GM21447 (cell line): Measurements from ENCODE around the gene GNB1L.

ENCODE experiments used
- ATAC-seq: cut with Tn5 transposase; IDR thresholded peaks from one replicate; pipeline ENCODE4 v1.9.1; 2021; ENCODE audit not compliant: unreplicated experiment

The GNB1L gene

DNA sequence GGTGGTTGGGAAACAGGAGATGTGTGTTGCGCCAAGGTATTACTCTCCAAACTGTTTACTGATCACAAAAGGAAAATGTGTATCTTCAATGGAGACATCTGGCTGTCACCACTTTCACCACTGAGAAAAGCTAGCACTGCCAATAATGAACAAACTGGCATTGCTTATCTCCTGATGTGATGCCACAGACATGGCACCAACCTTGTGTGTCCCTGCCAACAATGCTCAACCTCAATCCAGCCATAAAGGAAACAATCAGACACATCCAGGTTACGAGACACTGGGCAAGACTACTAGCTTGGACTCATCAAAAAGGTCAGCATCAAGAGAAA lies 28.1 kb downstream of the GNB1L start:
- no peak for ATAC-seq

DNA sequence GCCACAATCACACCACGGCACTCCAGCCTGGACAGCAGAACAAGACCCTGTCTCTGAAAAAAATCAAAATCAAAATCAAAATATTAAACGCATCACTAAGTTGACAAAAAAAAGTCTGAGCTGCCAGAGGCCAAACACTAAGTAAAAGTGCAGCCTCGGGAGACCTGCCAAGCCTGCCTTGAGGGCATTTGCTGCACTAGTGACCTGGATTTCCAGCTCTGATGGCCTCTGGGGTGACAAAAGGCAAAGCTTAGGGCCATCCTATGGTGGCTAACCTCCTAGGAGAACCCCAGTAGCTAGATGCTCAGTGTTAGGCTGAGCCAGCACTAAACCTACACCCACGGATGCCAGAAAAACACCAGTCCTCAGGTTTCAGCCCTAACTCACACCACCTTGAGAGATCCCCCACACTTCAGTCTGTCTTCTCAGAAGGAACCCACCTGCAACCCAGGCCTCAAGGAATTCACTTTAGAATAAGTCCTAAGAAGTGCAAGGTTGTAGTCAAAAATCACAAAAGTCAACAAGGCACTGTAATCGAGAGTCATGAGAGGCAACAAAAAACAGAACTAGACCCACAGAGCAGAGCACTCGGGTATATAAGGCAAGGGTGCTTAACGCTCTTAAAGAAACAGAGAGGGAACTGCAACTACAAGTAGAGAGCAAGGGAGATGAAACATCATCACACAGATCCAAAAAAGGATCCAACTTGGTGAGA lies 28.6 kb downstream of the GNB1L start:
- no peak for ATAC-seq

DNA sequence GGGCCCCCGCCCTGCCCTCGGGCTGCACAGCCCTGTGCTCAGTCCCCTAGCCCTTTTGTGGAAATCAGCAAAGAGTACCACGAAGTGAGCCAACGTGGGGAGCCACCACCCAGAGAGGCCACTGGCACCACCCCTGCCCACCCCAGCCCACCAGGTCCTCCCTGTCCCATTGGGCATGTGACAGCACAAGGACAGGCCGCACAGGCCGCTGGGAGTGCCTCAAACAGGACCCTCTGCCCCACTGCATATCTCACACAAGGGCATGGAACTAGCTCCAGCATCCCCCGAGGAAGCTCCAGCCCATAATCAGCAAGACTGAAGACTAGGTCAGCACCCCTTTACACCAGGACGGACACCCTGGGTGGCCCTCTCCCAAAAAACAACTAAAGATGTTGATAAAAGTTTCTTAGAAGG lies 29.7 kb downstream of the GNB1L start:
- no peak for ATAC-seq

DNA sequence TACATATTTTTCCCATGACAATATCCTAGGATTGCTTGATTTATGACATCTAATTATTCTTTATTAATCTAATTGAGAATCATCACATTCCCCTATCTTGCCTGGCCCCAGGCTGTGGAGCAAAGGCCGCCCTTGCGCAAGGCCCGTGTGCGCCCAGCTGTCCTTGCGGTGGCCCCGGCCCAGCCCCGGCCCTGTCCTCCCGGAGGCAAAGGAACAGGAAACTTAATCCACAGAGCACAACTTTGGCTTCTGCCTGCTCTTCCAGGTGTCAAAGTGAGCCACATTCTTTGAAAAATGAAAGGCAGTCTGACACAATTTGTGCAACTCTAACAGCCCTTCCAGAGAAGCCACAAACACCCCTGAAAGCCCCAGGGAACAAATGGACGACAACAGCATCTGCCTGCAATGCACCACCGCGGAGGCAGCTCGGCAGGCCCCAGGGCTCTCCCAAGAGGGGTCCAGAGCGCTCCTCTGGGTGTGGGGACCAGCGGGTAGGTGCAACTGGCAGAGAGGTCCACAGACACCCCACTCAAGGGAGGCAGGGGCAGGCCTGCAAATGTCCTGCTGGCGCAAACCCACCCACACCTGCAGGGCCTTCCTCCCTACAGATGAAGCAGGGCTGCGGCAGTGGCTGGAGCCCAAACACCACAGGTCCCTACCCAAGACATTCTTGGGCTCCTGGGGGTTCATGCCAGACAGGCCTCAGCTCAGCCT lies 30.3 kb downstream of the GNB1L start:
- ATAC-seq, result no peak

DNA sequence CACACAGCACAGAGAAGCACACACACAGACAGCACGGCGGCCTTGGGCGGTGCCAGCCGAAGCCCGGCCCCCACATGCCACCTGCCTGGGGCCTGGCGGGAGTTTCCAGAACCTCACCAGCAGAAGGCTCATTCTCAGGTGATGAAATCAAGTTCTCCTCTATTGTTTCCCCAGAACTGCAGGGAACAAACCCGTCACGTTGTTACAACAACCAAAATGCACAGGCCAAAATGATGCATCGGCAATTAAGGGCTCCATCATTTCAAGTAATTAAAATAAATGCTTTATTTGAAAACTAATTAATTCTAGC lies 30.8 kb downstream of the GNB1L start:
- no peak for ATAC-seq

DNA sequence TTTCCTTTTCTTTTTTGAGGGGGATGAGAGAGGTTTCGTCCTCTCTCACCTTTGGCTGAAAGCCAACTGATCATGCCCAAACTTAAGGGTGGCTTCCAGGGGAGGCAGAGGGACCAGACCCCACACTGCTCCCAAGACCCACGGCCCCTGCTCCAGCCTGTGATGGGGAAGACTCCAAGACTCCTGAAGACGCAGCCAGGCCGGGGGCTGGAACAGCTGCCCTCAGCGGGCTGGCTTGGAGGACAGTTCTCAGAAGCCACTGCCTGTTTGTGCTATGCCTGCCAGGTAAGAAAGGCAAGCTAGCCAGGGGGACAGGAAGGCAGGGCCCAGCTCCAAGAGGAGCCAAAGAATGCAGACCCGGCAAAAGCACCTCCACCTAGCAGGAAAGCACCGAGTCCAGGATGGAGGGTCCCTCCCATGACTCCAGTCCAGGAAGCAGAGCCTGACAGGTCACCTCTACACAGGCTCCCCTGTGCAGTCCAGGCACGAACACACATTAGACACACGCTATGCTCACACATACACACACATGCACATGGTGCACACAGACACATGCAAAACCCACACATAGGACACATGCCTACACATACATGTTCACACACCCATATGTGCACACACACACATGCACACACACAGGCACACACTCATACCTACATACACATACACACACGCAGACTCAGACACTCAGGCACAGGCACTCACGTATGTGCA lies 31.3 kb downstream of the GNB1L start:
- no peak for ATAC-seq

DNA sequence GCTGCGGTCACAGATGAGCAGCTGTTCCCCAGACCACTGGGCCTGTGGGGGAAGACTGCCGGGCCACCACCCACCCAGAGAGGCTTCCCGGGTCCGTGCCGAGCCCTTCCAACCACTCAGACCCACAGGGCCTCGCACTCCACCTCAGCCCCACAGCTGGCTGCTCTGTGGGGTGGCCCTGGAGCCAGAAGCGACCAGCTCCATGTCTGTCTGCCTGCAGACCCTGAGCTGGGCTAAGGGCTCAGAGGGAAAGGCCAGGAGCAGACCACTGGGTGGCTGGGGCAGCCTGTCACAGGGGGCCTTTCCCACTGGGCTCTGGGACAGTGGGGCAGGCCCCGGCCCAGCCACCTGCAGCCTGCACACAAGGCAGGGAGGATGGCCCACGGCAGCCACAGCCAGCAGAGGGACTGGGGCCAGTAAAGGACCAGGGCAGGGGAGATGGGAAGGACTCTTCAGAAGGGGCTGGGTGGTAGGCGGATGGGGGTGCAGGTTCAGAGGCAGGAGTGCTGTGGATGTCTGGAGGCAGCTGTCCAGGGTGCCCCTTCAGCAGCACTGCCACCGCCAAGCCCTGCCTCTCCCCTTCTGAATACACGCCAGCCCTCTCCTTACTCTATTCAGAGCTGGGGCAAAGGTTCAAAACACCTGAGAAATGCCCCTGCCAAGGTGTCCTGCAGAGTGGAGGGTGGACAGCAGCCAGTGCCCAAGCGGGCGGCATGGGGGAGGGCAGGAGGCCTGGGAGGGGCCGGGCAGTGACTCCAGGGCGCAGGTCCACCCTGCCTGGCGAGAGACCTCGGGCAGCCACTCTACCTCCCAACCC lies 32.2 kb downstream of the GNB1L start:
- ATAC-seq, result no peak

DNA sequence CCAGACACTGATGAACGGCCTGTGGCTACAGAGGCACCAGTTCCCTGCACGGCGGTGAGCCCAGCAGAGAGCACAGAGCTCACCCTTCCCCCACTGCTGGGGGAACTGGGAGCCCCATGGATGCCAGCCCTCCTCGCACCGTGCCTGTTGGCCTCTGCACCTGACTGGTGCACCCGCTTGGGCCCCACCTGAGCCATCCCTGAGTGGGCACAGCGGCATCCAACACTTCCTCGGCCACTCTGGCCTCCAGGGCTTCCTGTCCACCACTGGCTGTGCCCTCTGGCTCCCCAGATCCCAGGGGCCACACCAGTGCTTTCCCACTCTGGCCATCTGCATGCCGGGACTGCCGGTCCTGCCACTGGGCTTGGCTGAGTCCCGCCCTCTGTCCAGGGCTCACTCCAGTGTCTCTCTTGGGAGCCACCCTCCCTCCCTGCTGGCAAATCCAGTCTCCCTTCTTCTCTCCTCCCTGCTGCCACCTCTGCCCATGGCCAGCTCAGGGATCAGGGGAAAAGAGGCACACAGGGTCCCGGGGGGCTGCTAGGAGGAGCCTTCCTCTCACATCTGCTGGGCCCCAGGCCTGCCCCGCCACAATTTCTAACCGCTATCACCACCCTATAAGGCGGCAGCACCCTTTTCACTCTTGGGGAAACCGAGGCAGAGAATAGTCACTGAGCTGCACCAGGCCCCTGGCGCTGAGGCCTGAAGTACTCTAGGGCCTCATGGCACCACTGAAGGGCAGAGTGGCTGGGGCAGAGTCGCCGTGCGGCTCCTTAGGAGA lies 33.0 kb downstream of the GNB1L start:
- ATAC-seq, result no peak

DNA sequence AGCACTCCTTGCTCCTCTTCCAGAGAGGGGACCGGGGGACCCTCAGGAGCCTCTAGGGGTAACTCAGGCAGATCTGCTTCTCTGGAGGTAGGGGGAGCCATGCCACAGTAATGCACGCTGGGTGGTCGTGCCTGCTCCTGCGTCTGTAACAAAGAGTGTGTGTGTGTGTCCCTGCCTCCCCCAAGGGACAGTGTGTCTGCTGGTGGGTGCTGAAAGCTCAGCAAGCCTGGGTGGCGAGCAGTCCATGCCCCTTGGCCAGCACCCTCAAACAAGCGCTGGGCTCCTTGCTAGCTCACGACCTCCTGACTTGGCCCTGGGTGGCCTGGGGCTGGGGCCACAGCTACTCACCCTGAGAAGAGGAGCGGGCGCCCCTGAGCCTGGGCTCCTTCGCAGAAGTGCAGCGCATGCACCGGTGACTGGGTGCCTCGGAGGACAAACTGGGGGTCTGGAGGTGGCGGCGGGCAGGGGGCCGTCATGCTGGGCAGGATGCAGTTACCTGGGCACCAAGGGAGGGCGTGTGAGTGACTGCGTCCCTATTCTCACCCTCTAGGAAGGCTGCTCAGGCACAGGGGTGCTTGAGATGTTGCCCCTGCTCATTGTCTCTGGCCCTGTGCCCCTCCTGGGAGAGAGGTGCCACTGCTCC lies 33.7 kb downstream of the GNB1L start:
- no peak for ATAC-seq

DNA sequence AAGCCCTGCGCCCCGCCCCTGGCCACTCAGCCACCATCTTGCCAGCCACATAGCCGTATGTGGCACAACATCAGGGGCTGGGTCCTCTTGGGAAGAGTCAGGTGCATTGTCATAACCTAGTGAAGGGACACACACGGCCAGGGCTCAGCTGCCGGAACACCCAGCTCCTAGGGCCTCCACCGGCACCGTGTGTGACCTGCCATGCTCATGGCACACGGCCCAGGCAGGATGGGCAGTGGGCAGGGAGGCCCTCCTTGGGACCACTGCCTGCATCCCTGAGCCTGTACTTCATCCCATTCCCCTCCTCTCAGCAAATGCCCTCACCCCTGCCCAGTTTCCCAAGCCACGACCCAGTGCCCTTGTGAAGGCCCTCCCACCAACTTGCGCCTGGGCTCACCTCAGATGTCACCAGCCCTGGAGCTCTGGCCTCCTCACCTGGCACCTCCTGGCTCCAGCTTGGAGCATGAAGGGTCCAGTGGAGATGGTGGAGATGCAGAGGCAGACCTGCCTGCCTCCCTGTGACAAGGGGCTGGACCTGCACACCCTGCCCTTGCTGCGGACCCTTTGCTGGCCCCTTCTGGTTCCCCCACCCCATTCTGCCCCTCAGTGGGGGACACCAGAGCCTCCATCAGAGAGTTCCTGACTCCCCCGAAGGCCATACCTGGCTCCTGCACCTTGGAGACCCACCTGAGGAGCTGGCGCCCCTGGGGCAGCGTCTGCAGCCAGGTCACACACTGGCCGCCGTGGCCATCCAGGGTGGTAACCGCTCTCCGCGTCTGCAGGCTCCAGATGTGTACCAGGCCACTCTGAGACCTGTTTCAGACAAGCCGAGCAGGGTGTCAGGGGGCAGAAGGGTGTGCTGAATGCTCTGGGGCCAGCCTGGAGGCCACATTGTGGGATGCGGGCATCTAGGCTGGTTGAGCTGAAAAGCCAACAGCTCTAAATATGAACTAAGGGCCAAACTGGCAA lies 34.5 kb downstream of the GNB1L start:
- no peak for ATAC-seq

DNA sequence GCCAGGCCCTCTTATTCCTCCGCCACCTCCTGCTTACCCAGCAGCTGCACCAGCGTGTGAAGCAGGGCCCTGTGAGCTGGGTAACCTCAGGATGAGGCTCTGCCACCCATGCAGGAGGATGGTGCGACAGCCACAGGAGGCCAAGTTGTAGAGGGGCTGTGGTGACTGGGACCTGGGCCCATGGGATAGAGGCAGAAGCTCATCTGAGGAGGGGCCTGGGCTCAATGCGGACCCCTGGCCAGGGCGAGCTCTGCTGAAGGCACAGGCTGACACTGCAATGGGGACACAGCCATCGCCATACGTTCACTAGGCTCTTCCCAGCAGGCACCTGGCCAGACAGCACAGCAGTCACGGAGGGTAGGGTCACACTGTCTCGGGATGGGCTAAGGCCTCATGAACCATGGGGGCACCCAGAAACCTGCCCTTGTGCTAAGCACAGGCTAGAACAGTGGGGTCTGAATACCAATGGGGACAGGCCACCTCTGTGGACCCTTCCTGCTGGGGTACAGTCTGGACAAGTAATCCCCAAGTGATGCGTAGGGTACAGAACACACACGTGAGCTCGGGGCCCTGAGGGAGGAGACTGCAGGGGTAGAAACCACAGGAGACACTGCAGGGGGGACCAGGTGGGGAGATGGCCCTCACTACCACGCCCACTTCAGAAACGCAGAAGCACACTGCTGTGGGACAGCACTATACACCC lies 35.3 kb downstream of the GNB1L start:
- no peak for ATAC-seq

DNA sequence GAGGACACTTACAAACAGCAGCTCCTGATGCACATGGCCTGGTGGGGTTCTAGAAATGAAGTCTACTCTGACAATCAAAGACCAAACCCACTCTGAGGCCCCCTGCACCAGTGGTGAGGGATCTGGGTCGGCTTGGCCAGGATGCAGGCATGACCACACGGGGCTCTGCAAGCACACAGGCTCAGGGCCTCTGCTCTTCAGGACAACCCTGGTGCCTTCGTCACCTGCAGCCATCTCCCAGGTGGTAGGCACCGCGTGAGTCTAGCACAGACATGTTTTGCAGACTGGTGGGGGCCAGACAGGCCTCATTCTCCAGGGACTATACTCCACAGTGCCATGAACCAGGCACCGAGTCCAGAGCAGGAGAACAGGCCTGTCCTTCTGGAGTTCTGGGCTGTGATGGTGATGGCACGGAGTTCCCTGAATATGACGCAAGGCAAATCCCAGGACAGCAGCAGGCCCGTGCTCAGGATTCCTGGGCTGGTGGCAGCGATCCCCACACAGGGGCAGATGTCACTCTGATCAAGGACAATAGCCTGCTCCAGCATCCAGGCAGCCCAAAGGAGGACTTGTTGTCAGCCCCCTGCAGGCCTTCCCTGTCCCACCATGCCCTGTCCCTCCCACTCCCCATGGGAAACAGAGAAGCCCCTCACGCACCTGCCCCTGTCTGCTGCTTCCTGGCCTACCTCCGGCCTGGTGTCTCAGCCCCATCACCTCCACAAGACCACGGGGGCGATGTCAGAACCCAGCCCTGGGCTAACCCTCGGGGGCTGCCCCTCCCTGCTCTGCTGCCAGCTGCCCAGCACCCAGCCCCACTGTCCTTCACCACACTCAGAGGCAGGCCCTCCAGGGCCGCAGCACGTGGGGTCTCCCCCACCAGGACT lies 36.1 kb downstream of the GNB1L start:
- no peak for ATAC-seq

DNA sequence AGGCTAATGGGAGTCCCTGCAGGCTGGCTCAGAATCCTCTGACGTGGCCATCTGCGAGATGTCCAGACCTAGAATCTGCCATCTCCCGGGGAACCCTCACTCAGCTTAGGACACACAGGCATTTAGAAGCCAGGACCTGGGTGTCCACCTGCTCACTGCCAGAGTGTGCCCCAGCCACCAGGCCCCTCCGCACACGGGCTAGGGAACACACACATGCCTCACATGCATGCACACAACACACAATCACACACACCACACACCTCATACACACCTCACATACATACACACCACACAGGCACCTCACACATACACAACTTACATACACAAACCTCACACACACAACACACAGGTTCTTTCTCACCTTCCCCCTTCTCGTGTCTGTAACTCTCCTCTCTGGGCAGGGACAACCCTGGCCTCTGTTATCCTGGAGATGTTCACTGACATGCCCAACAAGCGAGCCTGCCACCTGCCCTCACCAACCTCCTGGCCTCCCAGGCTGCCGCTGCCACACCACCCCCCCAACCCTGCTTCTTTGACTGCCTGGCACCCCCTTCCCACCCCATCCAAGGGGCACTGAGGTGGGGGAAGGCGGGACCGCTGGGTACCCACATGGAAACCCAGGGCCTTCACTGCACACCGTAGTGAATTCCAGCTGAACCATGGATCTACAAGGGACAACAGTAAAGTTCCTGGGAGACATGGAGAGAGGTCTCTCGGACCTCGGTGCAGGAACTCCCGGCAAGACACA lies 38.1 kb downstream of the GNB1L start:
- ATAC-seq, result no peak

DNA sequence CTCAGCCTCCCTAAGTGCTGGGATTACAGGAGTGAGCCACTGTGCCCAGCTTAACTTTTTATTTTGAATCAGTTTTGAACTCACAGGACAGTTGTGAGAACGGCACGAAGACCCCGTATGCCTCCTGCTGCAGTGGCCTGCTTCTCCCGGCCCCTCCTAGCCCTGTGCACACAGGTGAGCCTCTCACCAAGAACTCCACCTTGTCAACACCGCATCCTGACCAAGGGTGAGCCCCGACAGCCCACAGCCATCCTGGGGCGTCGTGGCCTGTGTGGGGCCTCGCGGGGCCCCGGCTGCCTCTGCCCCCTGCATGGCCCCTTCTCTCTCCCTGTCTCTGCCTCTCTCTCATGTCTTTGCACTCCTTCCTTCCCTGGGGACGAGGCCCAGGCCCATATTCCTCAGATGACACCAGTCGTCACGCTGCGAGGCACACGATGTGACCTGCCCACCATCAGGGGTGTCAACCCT lies 38.8 kb downstream of the GNB1L start:
- ATAC-seq, result no peak

DNA sequence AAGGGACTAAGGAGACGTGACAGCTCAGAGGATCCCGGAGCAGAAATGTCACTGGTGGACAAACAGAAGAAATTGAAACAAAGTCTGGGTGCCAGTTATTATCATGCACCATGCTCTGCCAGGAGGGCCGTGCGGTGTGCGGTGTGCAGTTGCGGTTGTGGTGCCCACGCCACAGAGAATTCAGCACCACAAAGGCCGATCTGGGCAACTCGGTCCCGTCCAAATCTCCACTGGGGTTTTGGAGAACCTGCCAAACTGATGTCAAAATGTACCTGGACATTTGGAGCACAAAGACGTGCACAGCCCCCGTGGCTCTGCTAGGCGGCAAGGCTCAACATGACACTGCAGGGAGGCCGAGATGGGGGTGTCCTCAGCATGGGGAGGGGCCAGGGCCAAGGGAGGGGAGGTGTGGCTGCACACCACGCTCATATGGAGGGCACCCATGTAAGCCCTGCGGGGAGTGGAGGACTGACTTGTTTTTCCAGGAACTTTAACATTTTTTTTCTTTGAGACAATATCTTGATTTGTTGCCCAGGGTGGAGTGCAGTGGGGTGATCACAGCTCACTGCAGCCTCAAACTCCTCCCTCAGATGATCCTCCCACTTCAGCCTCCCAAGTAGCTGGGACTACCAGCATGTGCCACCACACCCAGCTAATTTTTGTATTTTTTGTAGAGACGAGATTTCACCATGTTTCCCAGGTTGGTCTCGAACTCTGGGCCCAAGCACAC lies 39.4 kb downstream of the GNB1L start:
- ATAC-seq, result no peak

DNA sequence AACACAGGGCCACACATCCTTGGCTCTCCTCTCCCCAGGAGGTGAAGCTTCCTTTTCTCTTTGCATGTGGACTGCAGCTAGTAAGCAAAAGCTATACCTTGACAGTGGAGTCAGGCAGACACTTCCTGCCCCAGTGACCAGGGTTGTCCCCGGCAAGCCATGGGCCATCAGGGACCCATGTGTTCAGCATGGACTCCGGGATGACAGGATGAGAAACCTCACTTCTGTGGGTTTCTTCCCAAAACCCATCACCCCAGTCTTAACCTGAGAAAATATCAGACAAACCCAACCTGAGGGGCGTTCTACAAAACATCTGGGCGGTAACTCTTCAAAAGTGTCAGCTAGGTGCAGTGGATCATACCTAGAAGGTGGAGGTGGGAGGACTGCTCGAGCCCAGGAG lies 40.2 kb downstream of the GNB1L start:
- ATAC-seq, result no peak
